ENCODE measurements around the gene EMC7.

EMC7 gene

GRCh38 chr15:34038023-34038870, 63.4 kb downstream of the EMC7 start:
- H3K27ac ChIP-seq (replicated peaks): peak overlapping the region; percentile 88
- TF ChIP-seq GABPA (IDR thresholded peaks at IDR 0.05; ENCODE audit: low read depth) (no peak), POLR2AphosphoS5 (IDR thresholded peaks at IDR 0.05; ENCODE audit: low read depth) (peak; percentile 79), REST (IDR thresholded peaks at IDR 0.05; ENCODE audit: insufficient replicate concordance, low read depth) (peak; percentile 35)
- H3K4me3 ChIP-seq (replicated peaks; ENCODE audit: insufficient read depth, low read length): peak overlapping the region; percentile 70
- DNase-seq (ENCODE audit: low read depth in 1 of 2, low spot score in 1 of 2): peak; percentile 36 to 62
- no peaks in the 10 kb centered on the region for H3K27me3 ChIP-seq (ENCODE audit: insufficient read depth, poor library complexity, severe bottlenecking)
